Activated CD8-positive, alpha-beta T cell treated with anti-CD3 and anti-CD28 coated beads for 36 hours (primary cell): ENCODE results near the gene ZNF521. TPM values are rescaled to one million over a fixed set of nuclear protein-coding genes. Genes with fewer than 3 reads are reported as not detected.

Source experiments
- ATAC-seq: fragments of 200-7000 bp; cut with Tn5 transposase; one replicate; pipeline ENCODE4 v1.10.0; 2021; ENCODE audit warnings: mild to moderate bottlenecking, moderate library complexity
- CTCF ChIA-PET: fragments of 350-600 bp; sonication (Branson Sonifier 250); formaldehyde crosslinking; loops from one replicate; lab custom pipeline; 2021; ENCODE audit warnings: antibody characterized with exemption; lab: Charles Lee
- POLR2A ChIA-PET: fragments of 350-600 bp; sonication (Branson Sonifier 250); formaldehyde crosslinking; loops from one replicate; lab custom pipeline; 2021; ENCODE audit warnings: antibody characterized with exemption; lab: Charles Lee
- DNase-seq: peaks from one replicate; pipeline ENCODE4 v3.0.0-alpha.2; 2020
- H3K27ac Mint-ChIP-seq: one replicate; pipeline ENCODE4 v1.8.0; 2021; ENCODE audit warnings: mild to moderate bottlenecking, mixed read lengths
- H3K27me3 Mint-ChIP-seq: one replicate; pipeline ENCODE4 v1.8.0; 2021; ENCODE audit warnings: mixed read lengths
- H3K36me3 Mint-ChIP-seq: one replicate; pipeline ENCODE4 v1.8.0; 2021; ENCODE audit warnings: low read depth, mixed read lengths
- H3K4me1 Mint-ChIP-seq: one replicate; pipeline ENCODE4 v1.8.0; 2021; ENCODE audit warnings: low read depth, mixed read lengths
- H3K4me3 Mint-ChIP-seq: one replicate; pipeline ENCODE4 v1.8.0; 2021; ENCODE audit warnings: mild to moderate bottlenecking, moderate library complexity, mixed read lengths
- H3K9me3 Mint-ChIP-seq: one replicate; pipeline ENCODE4 v1.8.0; 2021; ENCODE audit warnings: mixed read lengths
- CTCF ChIP-seq: fragments of 200-600 bp; IDR thresholded peaks from one replicate; pipeline ENCODE4 v1.8.0; 2022; ENCODE audit warnings: antibody characterized with exemption, mild to moderate bottlenecking
- intact Hi-C: fragments of 100-400 bp; cut with micrococcal nuclease; formaldehyde crosslinking; loops from one replicate; pipeline ENCODE4 v1.10.0; 2022
- total RNA-seq, 2 experiments: library from RNA; stranded (reverse); gene quantifications; one replicate each; pipeline ENCODE4 v1.2.3, GENCODE V29; 2021

ZNF521 gene
- total RNA-seq, 2 experiments from 2014 or later = not detected

GRCh38 chr18:25314151-25314837, 37.7 kb downstream of the ZNF521 start:
- intact Hi-C loops = no loop called here
- no peaks in the 10 kb centered on the region for H3K4me1 Mint-ChIP-seq
- H3K9me3 Mint-ChIP-seq = no peaks in the 10 kb centered on the region
- no peaks in the 10 kb centered on the region for H3K27me3 Mint-ChIP-seq
- no peak overlapping the region for H3K27ac Mint-ChIP-seq
- DNase-seq = no peak
- ChIA-PET CTCF (no interaction called here), POLR2A (no interaction called here)
- H3K4me3 Mint-ChIP-seq = no peak overlapping the region
- no peak for ATAC-seq
- H3K36me3 Mint-ChIP-seq = no peaks in the 10 kb centered on the region
- TF ChIP-seq CTCF = no peak

- no peak for DNase-seq
- Mint-ChIP-seq H3K36me3 (no peaks in the 10 kb centered on the region), H3K27ac (no peak overlapping the region), H3K4me3 (no peak overlapping the region), H3K4me1 (no peaks in the 10 kb centered on the region), H3K27me3 (peaks cover 2% of the 10 kb centered on the region), H3K9me3 (no peaks in the 10 kb centered on the region)
- ChIA-PET POLR2A (no interaction called here), CTCF (no interaction called here)
- TF ChIP-seq CTCF = no peak
- ATAC-seq = no peak
- intact Hi-C loops = no loop called here
These were observed 38.7 kb downstream of the ZNF521 start for GRCh38 chr18:25313268-25313667.

GRCh38 chr18:25310045-25310444, 41.9 kb downstream of the ZNF521 start:
- DNase-seq = no peak
- Mint-ChIP-seq H3K27ac (no peak overlapping the region), H3K27me3 (peaks cover 2% of the 10 kb centered on the region), H3K4me1 (no peaks in the 10 kb centered on the region), H3K4me3 (no peak overlapping the region), H3K36me3 (no peaks in the 10 kb centered on the region), H3K9me3 (no peaks in the 10 kb centered on the region)
- ChIA-PET POLR2A (no interaction called here), CTCF (no interaction called here)
- TF ChIP-seq CTCF = no peak
- intact Hi-C loops = no loop called here
- no peak for ATAC-seq

GRCh38 chr18:25308381-25308780, 43.6 kb downstream of the ZNF521 start:
- no peak for DNase-seq
- H3K27me3 Mint-ChIP-seq = peaks cover 2% of the 10 kb centered on the region
- H3K27ac Mint-ChIP-seq = no peak overlapping the region
- H3K9me3 Mint-ChIP-seq = no peaks in the 10 kb centered on the region
- no peak overlapping the region for H3K4me3 Mint-ChIP-seq
- TF ChIP-seq CTCF = no peak
- intact Hi-C loops = no loop called here
- POLR2A ChIA-PET = interaction anchor here (1.2 kb wide), 1 partner anchor 249 kb away, joined by 3 read pairs; no protein-coding TSS in a partner anchor
- H3K36me3 Mint-ChIP-seq = no peaks in the 10 kb centered on the region
- CTCF ChIA-PET = no interaction called here
- no peaks in the 10 kb centered on the region for H3K4me1 Mint-ChIP-seq
- no peak for ATAC-seq

DNA sequence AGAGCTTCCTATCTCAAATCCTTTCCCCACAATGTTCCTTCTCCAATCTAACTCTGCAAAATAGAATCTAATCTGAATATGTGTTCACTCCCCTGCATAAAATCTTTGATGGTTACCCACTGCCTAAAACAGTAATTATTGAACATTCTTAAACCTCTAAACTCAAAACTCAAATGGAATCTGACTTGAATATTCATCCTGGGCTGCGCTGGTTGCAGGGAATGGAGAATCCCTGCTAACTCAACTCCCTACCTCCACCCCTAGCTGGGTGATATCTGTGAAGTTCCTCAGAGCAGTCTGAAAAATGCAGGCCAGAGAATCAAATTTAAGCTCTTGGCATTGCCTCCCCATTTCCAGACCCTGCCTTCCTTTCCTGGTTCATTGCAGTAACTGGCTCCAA, 44.8 kb downstream of the ZNF521 start:
- intact Hi-C loops = no loop called here
- H3K27me3 Mint-ChIP-seq = peaks cover 2% of the 10 kb centered on the region
- H3K9me3 Mint-ChIP-seq = no peaks in the 10 kb centered on the region
- TF ChIP-seq CTCF = no peak
- ChIA-PET CTCF (no interaction called here), POLR2A (no interaction called here)
- ATAC-seq = no peak
- H3K27ac Mint-ChIP-seq = no peak overlapping the region
- H3K4me1 Mint-ChIP-seq = no peaks in the 10 kb centered on the region
- H3K4me3 Mint-ChIP-seq = no peak overlapping the region
- DNase-seq = no peak
- no peaks in the 10 kb centered on the region for H3K36me3 Mint-ChIP-seq
